WI38 (cell line): ENCODE results near the gene ANAPC5.
"Not testable (repeated sequence)": the region's sequence is repeated elsewhere in the genome, so short reads cannot be mapped to it uniquely, and the experiment has no call there.

Experiments used
- H3K4me3 ChIP-seq: 2 replicates; pipeline ENCODE4 v1.5.1; 2011; ENCODE audit warnings: low read depth, mild to moderate bottlenecking, control low read depth, low read length
- TF ChIP-seq, protein P1 (sequence below): IDR thresholded peaks from 2 replicates; pipeline ENCODE4 v1.5.1; 2012; ENCODE audit warnings: low read depth, mild to moderate bottlenecking, control low read depth, low read length

Gene ANAPC5

DNA sequence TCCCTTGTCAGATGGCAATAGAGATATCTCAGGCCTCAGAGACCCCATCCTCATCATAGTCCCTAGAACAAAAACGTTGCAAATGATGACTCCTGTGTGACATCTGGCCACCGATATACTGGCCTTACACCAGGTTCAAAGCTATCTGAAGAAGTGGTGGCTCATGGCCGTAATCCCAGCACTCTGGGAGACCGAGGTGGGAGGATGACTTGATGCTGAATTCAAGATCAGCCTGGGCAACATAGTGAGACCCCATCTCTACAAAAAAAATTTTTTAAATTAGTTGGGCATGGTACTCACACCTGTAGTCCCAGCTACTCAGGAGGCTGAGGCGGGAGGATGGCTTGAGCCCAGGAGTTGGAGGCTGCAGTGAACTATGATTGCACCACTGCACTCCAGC, 68.8 kb downstream of the ANAPC5 start:
- H3K4me3 ChIP-seq, result no peak overlapping the region

DNA sequence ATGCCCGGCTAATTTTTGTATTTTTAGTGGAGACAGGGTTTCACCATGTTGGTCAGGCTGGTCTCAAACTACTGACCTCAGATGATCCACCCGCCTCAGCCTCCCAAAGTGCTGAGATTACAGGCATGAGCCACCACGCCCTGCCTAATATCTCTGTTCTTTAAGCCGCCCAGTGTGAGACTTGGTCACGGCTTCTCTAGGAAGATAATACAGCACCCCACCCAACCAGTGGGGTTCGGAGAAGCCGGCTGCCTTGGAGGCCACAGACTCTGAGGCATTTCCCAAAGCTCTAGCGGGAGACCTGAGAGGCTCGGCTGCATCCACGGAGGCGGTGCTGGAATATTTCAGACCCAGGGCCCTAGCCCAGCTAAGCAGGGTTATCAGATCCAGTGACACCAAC, 69.3 kb downstream of the ANAPC5 start:
- not testable (repeated sequence) for H3K4me3 ChIP-seq

More for the DNA sequence above, 68.8 kb downstream of the ANAPC5 start:
- TF ChIP-seq, protein P1, sequence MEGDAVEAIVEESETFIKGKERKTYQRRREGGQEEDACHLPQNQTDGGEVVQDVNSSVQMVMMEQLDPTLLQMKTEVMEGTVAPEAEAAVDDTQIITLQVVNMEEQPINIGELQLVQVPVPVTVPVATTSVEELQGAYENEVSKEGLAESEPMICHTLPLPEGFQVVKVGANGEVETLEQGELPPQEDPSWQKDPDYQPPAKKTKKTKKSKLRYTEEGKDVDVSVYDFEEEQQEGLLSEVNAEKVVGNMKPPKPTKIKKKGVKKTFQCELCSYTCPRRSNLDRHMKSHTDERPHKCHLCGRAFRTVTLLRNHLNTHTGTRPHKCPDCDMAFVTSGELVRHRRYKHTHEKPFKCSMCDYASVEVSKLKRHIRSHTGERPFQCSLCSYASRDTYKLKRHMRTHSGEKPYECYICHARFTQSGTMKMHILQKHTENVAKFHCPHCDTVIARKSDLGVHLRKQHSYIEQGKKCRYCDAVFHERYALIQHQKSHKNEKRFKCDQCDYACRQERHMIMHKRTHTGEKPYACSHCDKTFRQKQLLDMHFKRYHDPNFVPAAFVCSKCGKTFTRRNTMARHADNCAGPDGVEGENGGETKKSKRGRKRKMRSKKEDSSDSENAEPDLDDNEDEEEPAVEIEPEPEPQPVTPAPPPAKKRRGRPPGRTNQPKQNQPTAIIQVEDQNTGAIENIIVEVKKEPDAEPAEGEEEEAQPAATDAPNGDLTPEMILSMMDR, result no peak

DNA sequence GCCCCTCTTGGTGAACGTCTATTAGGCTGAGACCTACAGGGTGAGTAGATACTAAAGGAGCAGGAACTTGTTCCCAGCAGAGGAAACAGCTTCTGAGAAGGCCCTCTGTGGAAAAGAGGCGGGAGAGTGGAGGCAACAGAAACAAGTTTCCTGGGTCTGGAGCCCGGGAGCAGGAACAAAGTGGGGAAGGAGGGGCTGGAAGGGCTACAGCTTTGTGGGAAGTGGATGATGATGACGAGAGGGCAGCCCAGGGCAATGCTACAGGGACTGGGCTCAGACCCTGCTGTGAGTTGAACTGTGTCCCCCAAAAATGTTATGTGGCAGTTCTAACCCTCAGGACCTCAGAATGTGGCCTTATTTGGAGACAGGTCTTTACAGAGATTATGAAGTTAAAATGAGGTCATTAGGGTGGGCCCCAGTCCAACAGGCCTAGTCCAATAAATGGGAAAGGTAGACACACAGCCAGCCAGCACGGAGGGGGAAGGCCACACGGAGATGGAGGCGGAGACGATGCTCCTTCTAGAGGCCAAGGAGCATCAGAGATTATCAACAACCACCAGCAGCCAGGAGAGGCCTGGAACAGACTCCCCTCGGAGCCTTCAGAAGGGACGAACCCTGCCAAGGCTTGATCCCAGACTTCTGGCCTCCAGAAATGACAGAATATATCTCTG, 70.0 kb downstream of the ANAPC5 start:
- no peak overlapping the region for H3K4me3 ChIP-seq
- TF ChIP-seq, protein P1, result no peak

DNA sequence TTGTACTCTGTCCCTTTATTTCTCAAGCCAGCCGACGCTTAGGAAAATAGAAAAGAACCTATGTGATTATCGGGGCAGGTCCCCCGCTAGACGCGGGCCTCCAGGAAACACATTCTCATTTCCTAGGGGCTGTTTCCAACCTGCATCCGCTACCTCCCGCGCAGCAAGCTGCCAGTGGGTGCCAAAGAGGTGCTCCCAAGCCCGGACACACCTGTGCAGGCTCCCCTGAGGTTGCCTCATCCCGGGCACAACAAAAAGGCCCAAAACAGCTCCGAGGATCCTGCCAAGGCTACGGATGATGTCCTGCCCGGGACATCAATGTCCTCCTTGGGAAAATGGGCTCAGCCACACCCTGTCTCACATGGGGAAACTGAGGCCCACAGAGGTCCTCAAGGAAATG, 71.1 kb downstream of the ANAPC5 start:
- not testable (repeated sequence) for H3K4me3 ChIP-seq

DNA sequence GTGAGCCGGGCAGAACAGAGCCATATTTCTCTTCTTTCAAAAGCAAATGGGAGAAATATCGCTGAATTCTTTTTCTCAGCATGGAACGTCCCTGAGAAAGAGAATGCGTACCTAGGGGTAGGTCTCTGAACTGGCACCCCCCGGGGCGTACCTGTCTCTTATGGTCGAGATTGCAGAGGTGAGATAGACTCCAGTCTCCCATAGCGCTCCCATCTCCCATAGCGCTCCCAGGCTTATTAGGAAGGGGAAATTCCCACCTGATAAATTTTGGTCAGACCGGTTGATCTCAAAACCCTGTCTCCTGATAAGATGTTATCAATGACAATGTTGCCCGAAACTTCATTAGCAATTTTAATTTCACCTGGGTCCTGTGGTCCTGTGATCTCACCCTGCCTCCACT, 71.7 kb downstream of the ANAPC5 start:
- not testable (repeated sequence) for H3K4me3 ChIP-seq

DNA sequence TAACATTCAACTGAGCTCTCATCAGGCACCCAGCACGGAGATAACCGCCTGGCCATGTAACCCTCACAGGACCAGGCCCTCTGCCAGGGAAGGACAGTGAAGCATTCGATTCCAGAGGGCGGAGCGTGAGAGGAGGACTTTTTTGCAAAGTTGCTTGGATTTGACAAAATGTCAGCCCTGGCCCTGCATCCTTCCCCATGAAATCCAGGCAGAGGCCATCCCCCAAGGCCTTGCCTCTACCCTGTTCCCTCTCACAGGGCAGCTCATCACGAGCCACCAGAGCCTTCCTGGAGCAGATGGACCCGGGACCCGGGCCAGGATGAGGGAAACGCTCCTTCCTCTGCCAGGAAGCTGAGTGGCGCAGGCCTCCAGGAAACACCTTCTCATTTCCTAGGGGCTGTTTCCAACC, 72.7 kb downstream of the ANAPC5 start:
- TF ChIP-seq, protein P1, result no peak
- no peak overlapping the region for H3K4me3 ChIP-seq

DNA sequence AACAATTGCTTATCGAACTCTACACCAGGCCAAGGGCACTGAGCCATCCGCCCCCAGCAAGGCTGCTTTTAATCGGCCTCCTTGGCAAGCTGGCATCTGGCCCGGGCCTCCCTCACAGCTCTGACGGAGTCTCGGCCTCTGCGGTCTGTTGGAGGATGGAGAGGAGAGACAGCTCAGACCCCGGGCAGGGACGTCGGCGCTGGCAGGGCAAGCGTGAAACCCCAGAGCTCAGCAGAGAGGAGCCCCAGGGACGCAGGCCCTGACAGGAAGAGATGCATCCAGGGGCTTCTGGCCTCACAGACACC, 73.2 kb downstream of the ANAPC5 start:
- H3K4me3 ChIP-seq, result no peak overlapping the region
- TF ChIP-seq, protein P1, result no peak

DNA sequence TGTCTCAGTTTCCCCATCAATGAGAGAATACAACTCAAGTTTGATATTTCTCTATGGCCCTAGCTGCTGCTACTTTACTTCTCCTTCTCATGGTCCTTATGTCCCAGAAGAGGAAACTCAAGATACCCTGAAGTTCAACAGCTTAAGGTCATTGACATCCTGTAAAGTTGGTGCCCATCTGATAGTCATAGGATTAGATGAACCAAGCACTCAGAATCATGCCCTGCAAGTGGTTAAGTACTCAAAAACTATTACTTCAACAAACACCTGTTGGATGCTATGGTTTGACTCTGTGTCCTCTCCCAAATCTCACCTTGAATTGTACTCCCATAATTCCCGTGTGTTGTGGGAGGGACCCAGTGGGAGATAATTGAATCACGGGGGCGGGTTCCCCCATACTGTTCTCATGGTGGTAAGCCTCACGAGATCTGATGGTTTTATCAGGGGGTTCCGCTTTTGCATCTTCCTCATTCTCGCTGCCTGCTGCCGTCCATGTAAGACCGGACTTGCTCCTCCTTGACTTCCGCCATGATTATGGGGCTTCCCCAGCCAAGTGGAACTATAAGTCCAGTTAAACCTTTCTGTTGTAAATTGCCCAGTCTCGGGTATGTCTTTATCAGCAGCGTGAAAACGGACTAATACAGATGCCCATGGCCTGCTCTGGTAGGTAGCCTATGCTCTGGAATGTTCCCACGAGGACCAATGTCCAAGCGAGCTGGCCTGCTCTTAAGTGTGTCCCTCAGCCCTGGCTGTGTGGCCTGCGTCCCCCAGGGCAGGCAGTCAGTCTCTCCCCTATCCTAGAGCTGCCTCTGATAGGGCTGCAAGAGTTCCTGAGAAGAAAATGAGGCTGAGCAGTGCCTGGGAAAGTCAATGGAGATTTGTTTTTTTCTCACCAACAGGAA, 73.8 kb downstream of the ANAPC5 start:
- TF ChIP-seq, protein P1, result no peak

DNA sequence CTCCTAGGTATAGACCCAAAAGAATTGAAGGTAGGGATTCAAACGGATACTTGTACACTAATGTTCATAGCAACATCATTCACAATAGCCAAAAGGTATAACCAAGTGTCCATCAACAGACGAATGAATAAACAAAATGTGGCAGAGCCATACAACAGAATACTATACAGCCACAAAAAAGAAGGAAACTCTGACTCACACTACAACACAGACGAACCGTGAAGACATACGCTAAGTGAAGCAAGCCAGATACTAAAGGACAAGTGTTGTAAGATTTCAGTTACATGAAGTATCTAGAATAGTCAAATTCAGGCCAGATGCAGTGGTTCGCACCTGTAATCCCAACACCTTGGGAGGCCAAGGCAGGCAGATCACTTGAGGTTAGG, 74.8 kb downstream of the ANAPC5 start:
- H3K4me3 ChIP-seq, result no peak overlapping the region
- TF ChIP-seq, protein P1, result no peak

More for the DNA sequence above, 73.8 kb downstream of the ANAPC5 start:
- no peak overlapping the region for H3K4me3 ChIP-seq
